Glutamatergic neuron (in vitro differentiated cells): Measurements from ENCODE around the gene CREBBP. TPM values are rescaled to one million over a fixed set of nuclear protein-coding genes. Genes with fewer than 3 reads are reported as not detected.

Experiments
- DNase-seq: peaks from one replicate; pipeline ENCODE4 v3.0.0; 2022
- H3K27ac Mint-ChIP-seq: one replicate; pipeline ENCODE4 v1.8.0; 2020; ENCODE audit warnings: mild to moderate bottlenecking, mixed read lengths, inconsistent platforms; ENCODE audit not compliant: unreplicated experiment
- H3K27me3 Mint-ChIP-seq: one replicate; pipeline ENCODE4 v1.8.0; 2020; ENCODE audit warnings: mild to moderate bottlenecking, moderate library complexity, mixed read lengths, inconsistent platforms; ENCODE audit not compliant: unreplicated experiment
- H3K36me3 Mint-ChIP-seq: one replicate; pipeline ENCODE4 v1.8.0; 2020; ENCODE audit warnings: mild to moderate bottlenecking, mixed read lengths, inconsistent platforms; ENCODE audit not compliant: unreplicated experiment
- H3K4me1 Mint-ChIP-seq: one replicate; pipeline ENCODE4 v1.8.0; 2020; ENCODE audit warnings: mild to moderate bottlenecking, low read depth, mixed read lengths, inconsistent platforms; ENCODE audit not compliant: unreplicated experiment
- H3K4me3 Mint-ChIP-seq: one replicate; pipeline ENCODE4 v1.8.0; 2020; ENCODE audit warnings: mild to moderate bottlenecking, mixed read lengths, inconsistent platforms; ENCODE audit not compliant: unreplicated experiment
- H3K9me3 Mint-ChIP-seq: one replicate; pipeline ENCODE4 v1.8.0; 2020; ENCODE audit warnings: mild to moderate bottlenecking, moderate library complexity, mixed read lengths, inconsistent platforms; ENCODE audit not compliant: unreplicated experiment
- total RNA-seq: library from RNA; stranded (reverse); fragmentation: NEBNext Ultra II Directional; extraction: Animal tissue kit (Norgen Biotek cat#: 25700); gene quantifications from one replicate; pipeline ENCODE4 v1.2.1, GENCODE V29; 2021; ENCODE audit not compliant: unreplicated experiment
- TF ChIP-seq, protein P1 (sequence below): fragments of 200-600 bp; sonication (generic); IDR thresholded peaks from one replicate; pipeline ENCODE4 v1.5.0; 2021; ENCODE audit not compliant: partially characterized antibody, unreplicated experiment

CREBBP gene
- total RNA-seq, 1 donor from 2014 or later = 96.9 TPM

DNA sequence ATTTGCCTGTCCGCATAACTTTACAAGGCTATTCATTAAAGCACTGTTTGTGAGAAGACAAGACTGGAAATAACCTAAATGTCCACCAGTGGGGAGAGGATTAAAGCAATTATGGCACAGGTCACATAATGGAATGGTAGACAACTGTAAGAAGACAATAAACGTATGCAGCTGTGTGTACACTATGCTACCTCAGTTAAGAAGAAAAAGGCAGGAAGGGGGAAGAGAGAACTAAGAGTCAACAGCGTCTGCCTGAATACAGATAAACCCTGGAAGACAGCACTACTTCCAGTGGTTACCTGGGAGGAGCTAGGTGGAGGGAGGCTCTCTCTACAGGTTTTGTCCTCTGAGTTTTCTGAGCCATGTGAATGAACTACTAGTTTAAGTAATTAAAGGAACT, 15.3 kb downstream of the CREBBP start:
- H3K27me3 Mint-ChIP-seq = peaks cover 2% of the 10 kb centered on the region
- TF ChIP-seq, protein P1, sequence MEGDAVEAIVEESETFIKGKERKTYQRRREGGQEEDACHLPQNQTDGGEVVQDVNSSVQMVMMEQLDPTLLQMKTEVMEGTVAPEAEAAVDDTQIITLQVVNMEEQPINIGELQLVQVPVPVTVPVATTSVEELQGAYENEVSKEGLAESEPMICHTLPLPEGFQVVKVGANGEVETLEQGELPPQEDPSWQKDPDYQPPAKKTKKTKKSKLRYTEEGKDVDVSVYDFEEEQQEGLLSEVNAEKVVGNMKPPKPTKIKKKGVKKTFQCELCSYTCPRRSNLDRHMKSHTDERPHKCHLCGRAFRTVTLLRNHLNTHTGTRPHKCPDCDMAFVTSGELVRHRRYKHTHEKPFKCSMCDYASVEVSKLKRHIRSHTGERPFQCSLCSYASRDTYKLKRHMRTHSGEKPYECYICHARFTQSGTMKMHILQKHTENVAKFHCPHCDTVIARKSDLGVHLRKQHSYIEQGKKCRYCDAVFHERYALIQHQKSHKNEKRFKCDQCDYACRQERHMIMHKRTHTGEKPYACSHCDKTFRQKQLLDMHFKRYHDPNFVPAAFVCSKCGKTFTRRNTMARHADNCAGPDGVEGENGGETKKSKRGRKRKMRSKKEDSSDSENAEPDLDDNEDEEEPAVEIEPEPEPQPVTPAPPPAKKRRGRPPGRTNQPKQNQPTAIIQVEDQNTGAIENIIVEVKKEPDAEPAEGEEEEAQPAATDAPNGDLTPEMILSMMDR = no peak
- no peak overlapping the region for H3K27ac Mint-ChIP-seq
- H3K36me3 Mint-ChIP-seq = no peaks in the 10 kb centered on the region
- peaks cover 55% of the 10 kb centered on the region for H3K4me1 Mint-ChIP-seq
- no peak overlapping the region for H3K4me3 Mint-ChIP-seq
- DNase-seq = no peak
- H3K9me3 Mint-ChIP-seq = peaks cover 5% of the 10 kb centered on the region

DNA sequence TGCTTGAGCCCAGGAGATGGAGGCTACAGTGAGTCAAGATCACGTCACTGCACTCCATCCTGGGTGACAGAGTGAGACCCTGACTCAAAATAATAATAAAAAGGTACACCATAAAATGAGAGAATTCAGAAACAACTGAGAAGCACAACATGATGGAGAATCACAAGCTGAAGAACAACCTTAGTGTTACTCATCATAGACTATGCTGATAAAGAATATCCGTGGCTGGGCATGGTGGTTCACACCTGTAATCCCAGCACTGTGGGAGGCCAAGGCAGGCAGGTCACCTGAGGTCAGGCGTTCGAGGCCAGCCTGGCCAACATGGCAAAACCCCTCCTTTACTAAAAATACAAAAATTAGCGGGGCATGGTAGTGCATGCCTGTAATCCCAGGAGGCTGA, 16.0 kb downstream of the CREBBP start:
- Mint-ChIP-seq H3K36me3 (no peaks in the 10 kb centered on the region), H3K27ac (no peak overlapping the region), H3K4me3 (no peak overlapping the region), H3K27me3 (peaks cover 7% of the 10 kb centered on the region), H3K4me1 (peaks cover 57% of the 10 kb centered on the region), H3K9me3 (peaks cover 5% of the 10 kb centered on the region)
- TF ChIP-seq, protein P1 = no peak
- DNase-seq = no peak

DNA sequence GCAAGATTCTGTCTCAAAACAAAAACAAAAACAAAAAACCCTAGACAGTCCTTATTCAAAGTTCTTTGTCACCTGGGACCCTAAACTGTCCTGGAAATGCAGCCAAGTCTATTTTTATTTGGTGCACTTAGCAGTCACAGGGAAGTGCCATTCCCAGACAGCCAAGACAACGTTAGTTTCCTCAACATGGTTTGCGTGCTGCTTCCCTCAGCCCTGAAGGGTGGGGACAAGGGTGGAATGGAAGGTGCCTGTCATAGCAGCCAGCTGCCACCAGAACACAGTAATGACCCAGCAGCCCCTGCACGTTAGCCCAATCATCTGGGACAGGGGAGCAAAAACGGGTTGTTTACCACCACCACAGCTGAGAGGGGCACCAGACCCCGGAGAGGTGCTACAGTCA, 16.9 kb downstream of the CREBBP start:
- Mint-ChIP-seq H3K27me3 (peaks cover 7% of the 10 kb centered on the region), H3K4me3 (no peak overlapping the region), H3K36me3 (no peaks in the 10 kb centered on the region), H3K4me1 (peaks cover 55% of the 10 kb centered on the region), H3K27ac (peak overlapping the region; percentile 48), H3K9me3 (peaks cover 5% of the 10 kb centered on the region)
- DNase-seq = no peak
- TF ChIP-seq, protein P1 = no peak

DNA sequence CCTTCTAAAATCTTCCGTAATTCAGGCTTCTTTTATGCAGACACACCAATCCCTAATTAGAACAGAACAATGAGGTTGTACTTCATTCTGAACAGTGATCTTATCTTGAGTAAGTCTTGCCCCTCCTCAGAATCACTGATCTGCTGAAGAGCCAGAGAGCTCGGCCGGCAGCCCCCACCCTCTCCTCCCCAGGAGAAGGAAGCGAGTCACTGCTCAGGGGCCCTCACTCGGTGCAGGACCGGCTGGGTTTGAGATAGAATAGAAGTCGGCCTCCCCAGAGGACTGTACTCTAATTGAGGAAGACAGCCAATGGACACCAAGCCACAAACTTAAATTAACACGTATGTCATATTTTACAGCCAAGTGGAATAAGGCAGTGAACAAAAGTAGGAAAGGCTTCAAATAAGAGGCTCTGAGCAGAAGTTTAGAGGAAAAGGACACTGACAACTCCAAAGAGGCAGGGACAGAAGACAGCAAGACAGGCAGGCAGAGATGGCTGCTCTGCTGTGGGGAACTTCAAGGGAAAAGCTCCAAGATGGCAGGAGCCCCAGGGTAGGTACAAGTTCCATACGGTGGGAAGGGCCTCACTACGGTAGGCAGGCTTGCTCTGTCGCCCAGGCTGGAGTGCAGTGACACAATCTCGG, 18.6 kb downstream of the CREBBP start:
- Mint-ChIP-seq H3K4me3 (peak overlapping the region; percentile 77), H3K9me3 (peaks cover 5% of the 10 kb centered on the region), H3K27ac (peak overlapping the region; percentile 62), H3K4me1 (peaks cover 62% of the 10 kb centered on the region), H3K27me3 (peaks cover 7% of the 10 kb centered on the region), H3K36me3 (no peaks in the 10 kb centered on the region)
- DNase-seq = no peak
- TF ChIP-seq, protein P1 = no peak

DNA sequence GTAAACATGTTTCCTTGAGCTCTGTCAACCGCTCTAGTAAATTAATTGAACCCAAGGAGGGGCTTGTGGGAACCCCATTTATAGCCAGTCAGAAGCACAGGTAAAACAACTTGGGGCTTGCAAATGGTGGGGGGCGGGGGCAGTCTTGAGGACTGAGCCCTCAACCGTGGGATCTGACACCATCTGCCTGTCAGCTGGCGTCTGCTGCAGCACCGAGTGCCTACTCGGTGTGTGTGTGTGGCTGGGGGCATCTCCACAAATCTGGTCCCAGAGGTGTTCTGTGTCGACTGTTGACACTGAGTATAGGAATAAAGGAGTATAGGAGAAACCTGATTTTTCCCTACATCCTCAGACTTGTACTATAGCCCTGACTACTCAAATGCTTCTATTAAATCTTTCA, 20.6 kb downstream of the CREBBP start:
- H3K4me1 Mint-ChIP-seq = peaks cover 58% of the 10 kb centered on the region

More for the DNA sequence above, 20.6 kb downstream of the CREBBP start:
- H3K9me3 Mint-ChIP-seq = peaks cover 5% of the 10 kb centered on the region
- TF ChIP-seq, protein P1 = no peak
- no peaks in the 10 kb centered on the region for H3K36me3 Mint-ChIP-seq
- H3K27ac Mint-ChIP-seq = peak overlapping the region; percentile 71
- peaks cover 7% of the 10 kb centered on the region for H3K27me3 Mint-ChIP-seq
- H3K4me3 Mint-ChIP-seq = peak overlapping the region; percentile 65
- peak; percentile 58 for DNase-seq
